Liver (tissue), 9 donors: Measurements from ENCODE around the gene EIF4G2. TPM values are rescaled to one million over a fixed set of nuclear protein-coding genes. Genes with fewer than 3 reads are reported as not detected.

ENCODE experiments used
- DNase-seq: peaks from one replicate; pipeline ENCODE4 v3.0.0-alpha.2; 2017; ENCODE audit warnings: low spot score
- H3K27ac ChIP-seq, 2 donors: one replicate each; pipeline ENCODE4 v1.7.0; 2013; ENCODE audit warnings: inconsistent platforms in 2 of 2, low read length in 2 of 2, control low read depth in 1 of 2, low read depth in 1 of 2, mild to moderate bottlenecking in 1 of 2
- H3K27me3 ChIP-seq, 4 donors: one replicate each; pipeline versions ENCODE4 v1.6.1 to v1.7.0; 2013; ENCODE audit warnings: low read length in 3 of 4, inconsistent platforms in 1 of 4, mild to moderate bottlenecking in 1 of 4, moderate library complexity in 1 of 4; ENCODE audit not compliant: control insufficient read depth in 4 of 4, insufficient read depth in 4 of 4
- H3K36me3 ChIP-seq, 4 donors: one replicate each; pipeline versions ENCODE4 v1.6.1 to v1.7.0; 2013; ENCODE audit warnings: low read length in 3 of 4, mild to moderate bottlenecking in 3 of 4, low read depth in 1 of 4, moderate library complexity in 1 of 4; ENCODE audit not compliant: control insufficient read depth in 4 of 4, insufficient read depth in 3 of 4
- H3K4me1 ChIP-seq, 4 donors: one replicate each; pipeline versions ENCODE4 v1.6.1 to v1.7.0; 2013; ENCODE audit warnings: low read length in 3 of 4, mild to moderate bottlenecking in 3 of 4, moderate library complexity in 1 of 4; ENCODE audit not compliant: control insufficient read depth in 4 of 4, insufficient read depth in 4 of 4
- H3K4me3 ChIP-seq, 3 donors: one replicate each; pipeline versions ENCODE4 v1.6.1 to v1.7.0; 2013; ENCODE audit warnings: low read length in 3 of 3, control low read depth in 1 of 3, low read depth in 1 of 3, mild to moderate bottlenecking in 1 of 3
- H3K9ac ChIP-seq, 2 donors: one replicate each; pipeline ENCODE4 v1.7.0; 2013; ENCODE audit warnings: low read length in 2 of 2, mild to moderate bottlenecking in 2 of 2, moderate library complexity in 2 of 2, control low read depth in 1 of 2, low read depth in 1 of 2
- H3K9me3 ChIP-seq, 4 donors: one replicate each; pipeline versions ENCODE4 v1.6.1 to v1.7.0; 2013; ENCODE audit warnings: low read length in 3 of 4; ENCODE audit not compliant: control insufficient read depth in 4 of 4
- EGR1 ChIP-seq, 2 donors: IDR thresholded peaks; 2 replicates each; pipeline ENCODE4 v1.6.1; 2016 to 2018; ENCODE audit warnings: antibody characterized with exemption in 2 of 2, low read depth in 2 of 2
- FOXA1 ChIP-seq: IDR thresholded peaks from 2 replicates; pipeline ENCODE4 v1.6.1; 2016; ENCODE audit warnings: antibody characterized with exemption
- FOXA2 ChIP-seq: IDR thresholded peaks from 2 replicates; pipeline ENCODE4 v1.6.1; 2016; ENCODE audit warnings: antibody characterized with exemption
- GABPA ChIP-seq, 2 donors: IDR thresholded peaks in 1 of 2; conservative IDR thresholded peaks in 1 of 2; 2 replicates each; pipeline ENCODE4 v1.6.1; 2016; ENCODE audit warnings: antibody characterized with exemption in 2 of 2, mild to moderate bottlenecking in 1 of 2, moderate library complexity in 1 of 2
- HNF4A ChIP-seq, 2 donors: conservative IDR thresholded peaks; 2 replicates each; pipeline ENCODE4 v1.6.1; 2016; ENCODE audit warnings: antibody characterized with exemption in 2 of 2, mild to moderate bottlenecking in 2 of 2
- HNF4G ChIP-seq: IDR thresholded peaks from 2 replicates; pipeline ENCODE4 v1.6.1; 2016; ENCODE audit warnings: antibody characterized with exemption
- JUND ChIP-seq, 2 donors: IDR thresholded peaks; 2 replicates each; pipeline ENCODE4 v1.6.1; 2016; ENCODE audit warnings: antibody characterized with exemption in 2 of 2
- MAX ChIP-seq: IDR thresholded peaks from 2 replicates; pipeline ENCODE4 v1.6.1; 2016; ENCODE audit warnings: antibody characterized with exemption
- RAD21 ChIP-seq, 2 donors: IDR thresholded peaks; 2 replicates each; pipeline ENCODE4 v1.6.1; 2016; ENCODE audit warnings: antibody characterized with exemption in 2 of 2, mild to moderate bottlenecking in 2 of 2
- REST ChIP-seq: IDR thresholded peaks from 2 replicates; pipeline ENCODE4 v1.6.1; 2016; ENCODE audit warnings: antibody characterized with exemption, mild to moderate bottlenecking
- RXRA ChIP-seq, 2 donors: IDR thresholded peaks; 2 replicates each; pipeline ENCODE4 v1.6.1; 2017 to 2018; ENCODE audit warnings: antibody characterized with exemption in 2 of 2, mild to moderate bottlenecking in 1 of 2
- TAF1 ChIP-seq: conservative IDR thresholded peaks from 2 replicates; pipeline ENCODE4 v1.6.1; 2016; ENCODE audit warnings: antibody characterized with exemption, mild to moderate bottlenecking
- YY1 ChIP-seq: IDR thresholded peaks from 2 replicates; pipeline ENCODE4 v1.6.1; 2016; ENCODE audit warnings: antibody characterized with exemption, mild to moderate bottlenecking
- ZBTB33 ChIP-seq: IDR thresholded peaks from 2 replicates; pipeline ENCODE4 v1.6.1; 2016; ENCODE audit warnings: antibody characterized with exemption
- WGBS: extraction: QIAGEN DNeasy Blood & Tissue Kit; methylation state at CpG from one replicate; pipeline ENCODE4 v1.1.7; 2013; 5-methylcytosine and 5-hydroxymethylcytosine counted together
- polyA plus RNA-seq, 2 donors: library from polyadenylated mRNA; stranded (reverse) in 1 of 2; unstranded in 1 of 2; fragments of 200-250 nt in 1 of 2; fragments of >200 nt in 1 of 2; fragmentation: Nextera tagmentation in 1 of 2; extraction: Ambion mirVana in 1 of 2; gene quantifications; one replicate each; pipeline versions ENCODE4 v1.2.1 to v1.2.3, GENCODE V29; 2013 to 2015
- total RNA-seq, 2 donors: library from RNA; depleted of rRNA; stranded (reverse); fragments of >200 nt; gene quantifications; one replicate each; pipeline ENCODE4 v1.2.3, GENCODE V29; 2014
- TF ChIP-seq, protein P1 (sequence below): fragments of 150-350 bp; IDR thresholded peaks from 2 replicates; pipeline ENCODE4 v1.5.1; 2017; ENCODE audit warnings: improper control_type of control experiment, low read depth, low read length; ENCODE audit not compliant: missing input control
- TF ChIP-seq, protein P2 (sequence below): IDR thresholded peaks from 2 replicates; pipeline ENCODE4 v1.6.1; 2016; ENCODE audit warnings: antibody characterized with exemption
- donor health status: healthy.
- donor health status: healthy.
- donor health status: healthy.
- donor health status: healthy.
- donor health status: healthy.

Gene EIF4G2
- total and polyA plus RNA-seq, 4 donors = 126 to 268 (median 209) TPM

- H3K4me3 ChIP-seq = no peak overlapping the region
- no peak overlapping the region for H3K27ac ChIP-seq
- no peaks in the 10 kb centered on the region for H3K27me3 ChIP-seq
- no peaks in the 10 kb centered on the region for H3K9me3 ChIP-seq
- peaks cover 15 to 84% (median 63%) of the 10 kb centered on the region in 4 donors for H3K36me3 ChIP-seq
- DNase-seq = no peak
- no peak overlapping the region for H3K9ac ChIP-seq
- TF ChIP-seq YY1 (no peak), RAD21 (IDR thresholded peaks at IDR 0.05) (no peak), EGR1 (IDR thresholded peaks at IDR 0.05; ENCODE audit: low read depth in 2 of 2) (no peak), TAF1 (no peak), FOXA2 (no peak), MAX (no peak), HNF4G (no peak), ZBTB33 (no peak)
- TF ChIP-seq, protein P1, sequence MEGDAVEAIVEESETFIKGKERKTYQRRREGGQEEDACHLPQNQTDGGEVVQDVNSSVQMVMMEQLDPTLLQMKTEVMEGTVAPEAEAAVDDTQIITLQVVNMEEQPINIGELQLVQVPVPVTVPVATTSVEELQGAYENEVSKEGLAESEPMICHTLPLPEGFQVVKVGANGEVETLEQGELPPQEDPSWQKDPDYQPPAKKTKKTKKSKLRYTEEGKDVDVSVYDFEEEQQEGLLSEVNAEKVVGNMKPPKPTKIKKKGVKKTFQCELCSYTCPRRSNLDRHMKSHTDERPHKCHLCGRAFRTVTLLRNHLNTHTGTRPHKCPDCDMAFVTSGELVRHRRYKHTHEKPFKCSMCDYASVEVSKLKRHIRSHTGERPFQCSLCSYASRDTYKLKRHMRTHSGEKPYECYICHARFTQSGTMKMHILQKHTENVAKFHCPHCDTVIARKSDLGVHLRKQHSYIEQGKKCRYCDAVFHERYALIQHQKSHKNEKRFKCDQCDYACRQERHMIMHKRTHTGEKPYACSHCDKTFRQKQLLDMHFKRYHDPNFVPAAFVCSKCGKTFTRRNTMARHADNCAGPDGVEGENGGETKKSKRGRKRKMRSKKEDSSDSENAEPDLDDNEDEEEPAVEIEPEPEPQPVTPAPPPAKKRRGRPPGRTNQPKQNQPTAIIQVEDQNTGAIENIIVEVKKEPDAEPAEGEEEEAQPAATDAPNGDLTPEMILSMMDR = no peak
- peaks cover 0 to 2% (median 0%) of the 10 kb centered on the region in 4 donors for H3K4me1 ChIP-seq
These were observed 46.5 kb downstream of the EIF4G2 start for GRCh38 chr11:10762185-10762584.

DNA sequence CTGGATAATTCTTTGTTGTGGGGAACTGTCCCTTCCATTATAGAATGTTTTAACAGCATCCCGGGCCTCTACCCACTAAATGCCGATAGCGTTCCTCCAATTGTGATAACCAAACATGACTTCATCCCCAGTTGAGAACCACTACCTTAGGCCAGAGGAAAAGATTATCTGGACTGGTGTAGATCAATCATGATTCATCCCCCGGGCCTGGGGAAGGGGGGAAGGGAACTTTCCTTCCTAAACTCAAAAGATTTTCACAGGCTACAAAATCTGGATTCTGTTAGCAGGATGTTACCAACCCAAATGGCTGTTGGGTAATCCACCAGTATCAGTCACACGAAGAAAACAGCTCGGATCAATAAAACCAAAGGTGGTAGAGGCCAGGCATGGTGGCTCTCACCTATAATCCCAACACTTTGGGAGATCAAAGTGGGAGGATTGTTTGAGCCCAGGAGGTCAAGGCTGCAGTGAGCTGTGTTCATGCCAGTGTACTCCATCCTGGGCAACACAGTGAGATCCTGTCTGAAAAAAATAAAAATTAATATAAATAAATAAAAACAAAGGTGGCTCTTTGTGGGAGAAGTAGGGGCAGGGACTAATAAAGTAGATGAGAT lies 47.5 kb downstream of the EIF4G2 start:
- Histone ChIP-seq H3K4me1 (peaks cover 0 to 2% (median 0%) of the 10 kb centered on the region in 4 donors), H3K27ac (no peak overlapping the region), H3K9ac (no peak overlapping the region), H3K4me3 (no peak overlapping the region), H3K9me3 (no peaks in the 10 kb centered on the region), H3K27me3 (no peaks in the 10 kb centered on the region), H3K36me3 (peaks cover 15 to 83% (median 64%) of the 10 kb centered on the region in 4 donors)
- 71% methylated on average over 6 of the region's 6 CpGs for WGBS
- peak; percentile 15 to 24 for TF ChIP-seq HNF4A (conservative IDR thresholded peaks at IDR 0.05)
- no peak for TF ChIP-seq REST
- TF ChIP-seq RXRA (IDR thresholded peaks at IDR 0.05) = peak in 1 of 2 donors; percentile 27
- no peak for TF ChIP-seq GABPA (IDR thresholded peaks at IDR 0.05 in 1 of 2, conservative IDR thresholded peaks at IDR 0.05 in 1 of 2)
- TF ChIP-seq JUND (IDR thresholded peaks at IDR 0.05) = no peak
- no peak for TF ChIP-seq FOXA1
- TF ChIP-seq, protein P2, sequence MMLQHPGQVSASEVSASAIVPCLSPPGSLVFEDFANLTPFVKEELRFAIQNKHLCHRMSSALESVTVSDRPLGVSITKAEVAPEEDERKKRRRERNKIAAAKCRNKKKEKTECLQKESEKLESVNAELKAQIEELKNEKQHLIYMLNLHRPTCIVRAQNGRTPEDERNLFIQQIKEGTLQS = no peak
- no peak for DNase-seq
